OCI-LY7 (cell line): ENCODE data around the gene MEF2B. TPM values are rescaled to one million over a fixed set of nuclear protein-coding genes. Genes with fewer than 3 reads are reported as not detected.

Source experiments
- BruUV-seq: library from RNA; stranded (reverse); fragments of 400-500 nt; replicated peaks from 2 replicates; lab custom pipeline; 2021; lab: Mats Ljungman, UMichigan
- CTCF ChIA-PET: fragments of 300-600 bp; sonication (Branson Sonifier 250); formaldehyde crosslinking; loops from one replicate; lab custom pipeline; 2022; ENCODE audit warnings: antibody characterized with exemption; ENCODE audit not compliant: unreplicated experiment; lab: Charles Lee
- POLR2A ChIA-PET: fragments of 300-600 bp; sonication (Branson Sonifier 250); formaldehyde crosslinking; loops from one replicate; lab custom pipeline; 2022; ENCODE audit warnings: antibody characterized with exemption; lab: Charles Lee
- DNase-seq: peaks from one replicate; pipeline ENCODE4 v3.0.0-alpha.2; 2015; ENCODE audit warnings: low spot score
- H2AFZ ChIP-seq: fragments of 200-600 bp; sonication (generic), shearing (Covaris generic); 2 replicates; pipeline ENCODE4 v1.6.1; 2014; ENCODE audit warnings: mild to moderate bottlenecking, antibody characterized with exemption, low read length, moderate library complexity
- H3K27ac ChIP-seq: fragments of 200-600 bp; sonication (generic); 2 replicates; pipeline ENCODE4 v1.5.1; 2014; ENCODE audit warnings: mixed run types, low read depth, mild to moderate bottlenecking, moderate library complexity, low read length, inconsistent platforms; ENCODE audit not compliant: poor library complexity, severe bottlenecking
- H3K36me3 ChIP-seq: fragments of 200-600 bp; sonication (generic); 2 replicates; pipeline ENCODE4 v1.6.1; 2014; ENCODE audit warnings: mild to moderate bottlenecking, antibody characterized with exemption, low read length, moderate library complexity, mixed read lengths; ENCODE audit not compliant: insufficient read depth
- H3K4me1 ChIP-seq: fragments of 200-600 bp; sonication (generic); 2 replicates; pipeline ENCODE4 v1.5.1; 2014; ENCODE audit warnings: mild to moderate bottlenecking, low read length; ENCODE audit not compliant: insufficient read depth, poor library complexity, severe bottlenecking
- H3K4me2 ChIP-seq: fragments of 200-600 bp; sonication (generic); 2 replicates; pipeline ENCODE4 v1.6.1; 2014; ENCODE audit warnings: mild to moderate bottlenecking, low read length
- H3K4me3 ChIP-seq: fragments of 200-600 bp; sonication (generic); 2 replicates; pipeline ENCODE4 v1.5.1; 2014; ENCODE audit warnings: mild to moderate bottlenecking, low read depth, low read length; ENCODE audit not compliant: poor library complexity, severe bottlenecking
- H3K79me2 ChIP-seq: fragments of 200-600 bp; sonication (generic); 2 replicates; pipeline ENCODE4 v1.6.1; 2016; ENCODE audit warnings: low read depth, mild to moderate bottlenecking, low read length, moderate library complexity, mixed read lengths; ENCODE audit not compliant: insufficient read depth
- H3K9me2 ChIP-seq: fragments of 200-600 bp; sonication (generic); 2 replicates; pipeline ENCODE4 v1.6.1; 2016; ENCODE audit warnings: mild to moderate bottlenecking, low read length, mixed read lengths; ENCODE audit not compliant: insufficient read depth
- H3K9me3 ChIP-seq: fragments of 200-600 bp; sonication (generic); 2 replicates; pipeline ENCODE4 v1.6.1; 2014; ENCODE audit warnings: mild to moderate bottlenecking, mixed run types, low read length, mixed read lengths
- H4K20me1 ChIP-seq: fragments of 200-600 bp; sonication (generic); 2 replicates; pipeline ENCODE4 v1.6.1; 2014; ENCODE audit warnings: mild to moderate bottlenecking, antibody characterized with exemption, low read length, moderate library complexity, mixed read lengths; ENCODE audit not compliant: insufficient read depth
- CTCF ChIP-seq: fragments of 200-600 bp; sonication (generic); conservative IDR thresholded peaks from 2 replicates; pipeline ENCODE4 v1.5.1; 2014; ENCODE audit warnings: mild to moderate bottlenecking, antibody characterized with exemption, low read length, moderate library complexity, mixed read lengths
- EZH2phosphoT487 ChIP-seq: fragments of 200-600 bp; sonication (generic); IDR thresholded peaks from 2 replicates; pipeline ENCODE4 v1.6.1; 2018; ENCODE audit warnings: low read depth, borderline replicate concordance, mild to moderate bottlenecking, mixed run types, antibody characterized with exemption, low read length, moderate library complexity, mixed read lengths
- intact Hi-C: fragments of 100-400 bp; cut with micrococcal nuclease; formaldehyde crosslinking; loops from one replicate; pipeline ENCODE4 v1.10.0; 2022; ENCODE audit not compliant: unreplicated experiment
- total RNA-seq, 2 experiments: library from RNA; depleted of rRNA in 1 of 2; stranded (reverse); fragments of >200 nt in 1 of 2; shearing (Covaris generic) in 1 of 2; gene quantifications; 2 replicates each; pipeline ENCODE4 v1.2.3, GENCODE V29; 2014 to 2022

Gene MEF2B
- total RNA-seq, 2 experiments from 2014 or later = 201 to 295 TPM

- Histone ChIP-seq H4K20me1 (no peaks in the 10 kb centered on the region), H3K9me3 (no peaks in the 10 kb centered on the region)
These were observed 41.7 kb upstream of the MEF2B start, which contains the start of gene NCAN for GRCh38 chr19:19211499-19212420. TSS of gene NCAN (plus strand) at chr19:19211958. CDS start at chr19:19216954, 4,996 bp downstream.

DNA sequence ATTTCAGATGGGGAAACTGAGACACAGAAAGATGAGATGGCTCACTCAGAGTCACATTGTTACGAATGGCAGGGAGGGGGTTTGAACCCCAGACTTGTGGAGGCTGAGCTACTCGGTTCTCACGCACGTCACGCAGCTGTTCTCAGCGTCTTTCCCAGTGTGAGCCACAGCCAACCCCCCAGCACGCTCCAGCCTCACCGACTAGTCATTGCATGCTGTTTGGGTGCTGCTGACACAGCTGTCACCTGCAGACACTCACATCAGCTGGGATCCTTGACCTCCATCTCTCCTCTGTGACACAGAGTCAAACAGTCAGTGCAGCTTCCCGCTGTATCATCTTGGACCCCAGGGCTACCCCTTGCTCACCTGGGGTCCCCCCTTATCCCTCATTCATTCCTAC lies 39.3 kb upstream of the MEF2B start:
- Histone ChIP-seq H3K36me3 (no peaks in the 10 kb centered on the region), H3K4me3 (no peak overlapping the region), H3K27ac (no peak overlapping the region), H3K9me2 (no peaks in the 10 kb centered on the region), H3K4me1 (peaks cover 7% of the 10 kb centered on the region), H4K20me1 (no peaks in the 10 kb centered on the region), H2AFZ (no peak overlapping the region), H3K79me2 (no peaks in the 10 kb centered on the region), H3K4me2 (no peak overlapping the region), H3K9me3 (no peaks in the 10 kb centered on the region)
- no peak for TF ChIP-seq CTCF
- BruUV-seq = no TSS peak
- intact Hi-C loops = loop anchor here (10.0 kb wide), 1 partner anchor 115 kb away; the partner anchor contains the start of genes MAU2 and SUGP1
- no peak for DNase-seq
- ChIA-PET CTCF (no interaction called here), POLR2A (interaction anchor here (0.5 to 0.7 kb wide), 2 partner anchors 262 to 292 kb away, joined by 3 read pairs; no protein-coding TSS in a partner anchor)

More at GRCh38 chr19:19211499-19212420, 41.7 kb upstream of the MEF2B start, which contains the start of gene NCAN:
- intact Hi-C loops = no loop called here
- Histone ChIP-seq H3K9me2 (no peaks in the 10 kb centered on the region), H3K4me2 (no peak within 1 kb of the TSS), H3K4me1 (no peaks in the 10 kb centered on the region), H3K27ac (no peak within 1 kb of the TSS), H3K79me2 (no peaks in the 10 kb centered on the region), H3K4me3 (no peak within 1 kb of the TSS), H3K36me3 (no peaks in the 10 kb centered on the region), H2AFZ (no peak within 1 kb of the TSS)
- no TSS peak for BruUV-seq
- ChIA-PET POLR2A (no interaction called here), CTCF (no interaction called here)
- DNase-seq = no peak
- TF ChIP-seq EZH2phosphoT487 (no peak), CTCF (no peak)
